H54 (cell line): Measurements from ENCODE around the gene PBRM1.

ENCODE experiments used
- DNase-seq: peaks from one replicate; pipeline ENCODE4 v3.0.0; 2011; ENCODE audit warnings: low spot score, mixed read lengths; ENCODE audit not compliant: insufficient read length
- FAIRE-seq: peaks from 3 replicates; lab custom pipeline; 2011; peaks lifted over from hg19 to GRCh38; lab: Jason Lieb, UNC
- POLR2A ChIP-seq: IDR thresholded peaks from 2 replicates; pipeline ENCODE4 v1.6.1; 2011; ENCODE audit warnings: low read depth, mild to moderate bottlenecking, low read length

PBRM1 gene

GRCh38 chr3:52558436-52558835 lies 127.3 kb downstream of the PBRM1 start:
- FAIRE-seq (no peak), DNase-seq (no peak)
- TF ChIP-seq POLR2A: no peak

- no peak for DNase-seq
These were observed 128.4 kb downstream of the PBRM1 start for GRCh38 chr3:52557011-52557960.

DNA sequence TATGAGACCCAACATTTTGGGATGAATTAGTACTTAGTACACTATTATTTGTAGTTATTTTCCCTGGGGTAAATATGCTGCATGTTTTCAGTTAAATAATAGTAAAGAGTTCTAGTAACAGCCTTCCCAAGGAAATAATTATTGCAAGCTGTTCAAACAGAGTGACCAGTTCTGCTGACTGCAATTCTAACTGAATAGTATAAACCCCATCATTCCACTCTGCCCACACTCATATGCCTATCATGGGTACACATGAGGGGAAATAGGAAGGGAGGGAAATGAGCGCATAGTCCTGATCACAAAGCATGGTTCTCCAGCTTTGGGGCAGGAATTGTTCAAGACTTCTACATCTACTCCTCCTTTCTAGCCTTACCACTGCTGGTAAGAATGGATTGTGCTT lies 130.7 kb downstream of the PBRM1 start:
- FAIRE-seq (no peak), DNase-seq (no peak)
- no peak for TF ChIP-seq POLR2A

More at GRCh38 chr3:52557011-52557960, 128.4 kb downstream of the PBRM1 start:
- TF ChIP-seq POLR2A: no peak
- FAIRE-seq: no peak

GRCh38 chr3:52554026-52554755 lies 131.5 kb downstream of the PBRM1 start:
- TF ChIP-seq POLR2A: no peak
- DNase-seq (no peak), FAIRE-seq (no peak)

DNA sequence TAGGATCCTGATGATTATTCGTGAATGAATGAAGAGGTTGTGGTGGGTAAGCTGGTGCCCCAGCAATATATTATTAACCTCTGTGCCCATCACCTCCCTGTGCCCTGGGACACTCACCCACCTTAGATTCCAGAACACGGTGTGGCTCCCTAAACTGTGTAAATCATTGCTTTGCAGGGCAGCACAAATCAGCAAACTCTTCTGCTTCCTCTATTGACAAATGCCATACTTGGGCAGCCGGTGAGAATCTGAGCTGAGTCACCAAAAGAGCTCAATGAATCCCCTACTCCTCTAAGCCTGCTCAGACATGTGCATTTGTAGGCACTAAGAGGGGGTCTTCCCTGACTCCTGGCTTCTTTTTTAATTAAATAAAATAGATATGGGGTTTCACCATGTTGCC lies 133.6 kb downstream of the PBRM1 start:
- TF ChIP-seq POLR2A: no peak
- FAIRE-seq (no peak), DNase-seq (no peak)

GRCh38 chr3:52551118-52551517 lies 134.6 kb downstream of the PBRM1 start:
- DNase-seq (no peak), FAIRE-seq (no peak)
- no peak for TF ChIP-seq POLR2A

DNA sequence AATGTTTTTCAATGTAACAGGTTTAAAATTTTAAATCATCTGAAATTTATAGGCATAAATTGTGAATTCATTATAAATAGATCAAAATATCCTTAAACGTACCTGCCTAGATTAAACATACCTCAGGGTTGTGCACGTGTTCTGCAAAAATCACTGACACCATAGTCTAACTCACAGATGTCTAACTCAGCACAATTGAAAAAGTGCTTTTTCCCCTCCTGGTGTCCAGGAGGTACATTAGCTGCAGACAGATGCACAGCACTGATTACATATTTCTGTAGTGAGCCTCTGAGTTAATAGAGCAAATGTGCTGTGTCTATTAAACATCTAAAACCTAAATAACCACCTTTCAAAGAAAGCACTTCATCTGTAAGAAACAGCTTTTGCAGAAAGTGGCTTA lies 138.6 kb downstream of the PBRM1 start:
- TF ChIP-seq POLR2A: no peak
- DNase-seq (no peak), FAIRE-seq (no peak)

DNA sequence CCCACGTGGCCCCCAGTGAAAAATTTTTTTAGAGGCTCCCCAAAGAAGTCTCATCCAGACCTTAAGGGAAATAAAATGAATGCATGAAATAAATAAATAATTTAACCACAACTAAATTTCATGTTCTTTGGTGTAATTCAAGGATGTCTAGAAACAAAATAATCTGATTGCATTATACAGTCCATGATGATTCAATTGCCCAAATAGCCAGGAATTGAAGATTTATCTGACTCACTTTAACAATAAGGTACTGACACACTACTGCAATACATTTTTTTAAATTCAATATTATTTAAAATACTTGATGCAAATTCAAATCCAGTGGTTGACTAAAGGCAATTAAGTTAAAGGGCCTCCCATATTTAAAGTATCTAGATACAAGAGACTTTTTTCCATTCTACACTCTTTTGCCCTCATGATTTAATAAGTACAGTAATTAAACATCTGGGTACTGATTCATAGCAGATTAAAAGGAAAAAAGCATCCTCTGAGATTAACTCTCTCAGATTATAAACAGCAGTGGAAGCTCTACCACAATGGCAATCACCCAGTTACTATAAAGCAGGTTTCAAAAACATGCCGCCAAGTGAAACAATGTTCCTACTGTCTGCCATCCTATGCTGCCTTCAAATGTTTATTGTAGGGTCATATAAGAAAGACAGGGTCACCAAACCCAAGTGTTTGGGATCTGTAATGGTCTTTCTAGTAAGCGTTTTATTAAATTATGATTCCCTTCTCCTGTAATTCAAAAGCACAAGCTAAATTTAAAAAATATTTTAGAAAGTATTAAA lies 139.4 kb downstream of the PBRM1 start:
- no peak for TF ChIP-seq POLR2A
- DNase-seq (no peak), FAIRE-seq (no peak)

GRCh38 chr3:52544937-52545336 lies 140.8 kb downstream of the PBRM1 start:
- DNase-seq: no peak
- FAIRE-seq: no peak
- TF ChIP-seq POLR2A: no peak

GRCh38 chr3:52541050-52541449 lies 144.7 kb downstream of the PBRM1 start:
- DNase-seq (no peak), FAIRE-seq (no peak)
- TF ChIP-seq POLR2A: no peak

DNA sequence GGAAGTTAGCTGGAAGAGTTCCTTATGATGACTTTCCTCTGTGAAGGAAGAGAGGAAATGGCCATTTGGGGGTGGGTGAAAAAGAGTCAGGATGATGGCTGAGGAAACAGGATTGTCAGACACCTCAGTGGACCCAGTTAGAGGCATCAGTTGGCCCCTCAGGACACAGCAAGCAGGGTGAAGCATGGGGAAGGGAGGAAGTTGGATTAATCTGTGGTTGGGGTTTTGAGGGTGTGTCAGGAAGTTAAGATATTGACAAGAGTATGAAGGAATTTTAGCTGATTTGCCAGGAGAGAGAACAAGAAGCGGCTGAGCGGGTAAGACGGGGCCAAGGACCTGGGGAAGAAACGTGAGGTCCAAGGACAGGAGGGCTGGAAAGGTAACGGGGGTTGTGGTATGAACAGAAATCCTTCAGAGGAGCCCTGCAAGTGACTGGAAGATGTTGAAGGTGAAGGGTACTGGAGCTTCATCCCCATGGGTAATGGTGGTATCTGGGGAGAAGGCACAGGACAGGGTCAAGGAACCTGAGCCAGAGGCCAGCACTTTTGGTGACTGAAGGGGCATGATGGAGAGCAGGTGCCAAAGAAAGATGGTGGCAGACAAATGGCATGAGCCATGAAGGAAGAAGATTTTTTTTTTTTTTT lies 146.6 kb downstream of the PBRM1 start:
- TF ChIP-seq POLR2A: no peak
- DNase-seq (no peak), FAIRE-seq (no peak)

DNA sequence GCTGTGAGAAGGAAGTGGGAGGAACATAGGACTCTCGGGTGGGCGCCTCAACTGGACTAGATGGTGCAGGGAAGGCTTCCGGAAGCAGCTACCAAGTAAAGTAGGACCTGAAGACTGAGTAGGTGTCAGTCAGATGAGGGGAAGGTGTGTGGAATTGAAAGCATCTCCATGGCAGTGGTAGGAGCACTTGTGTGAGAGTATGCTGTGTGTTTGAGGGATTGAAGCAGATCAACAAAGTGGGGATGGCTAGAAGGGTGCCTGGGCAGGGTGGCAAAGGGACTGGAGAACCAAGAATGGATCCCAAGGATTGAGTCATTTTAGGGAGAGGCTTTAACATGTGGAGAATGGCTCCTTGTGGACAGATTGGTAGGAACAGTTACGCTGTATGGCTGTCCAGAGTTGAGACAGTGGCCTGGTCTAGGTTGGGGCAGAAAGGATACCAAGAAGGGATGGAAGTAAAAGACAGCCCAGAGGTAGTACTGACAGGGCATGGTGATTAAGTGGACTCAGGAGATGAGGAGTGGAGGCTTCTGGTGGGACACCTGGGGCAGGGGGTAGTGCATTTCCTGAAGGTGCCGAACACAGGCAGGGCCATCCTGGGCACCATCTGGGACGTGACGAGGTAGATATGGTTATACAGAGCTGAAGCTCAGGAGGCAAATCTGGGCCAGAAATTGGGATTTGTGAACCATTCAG lies 147.8 kb downstream of the PBRM1 start:
- DNase-seq (no peak), FAIRE-seq (no peak)
- no peak for TF ChIP-seq POLR2A

DNA sequence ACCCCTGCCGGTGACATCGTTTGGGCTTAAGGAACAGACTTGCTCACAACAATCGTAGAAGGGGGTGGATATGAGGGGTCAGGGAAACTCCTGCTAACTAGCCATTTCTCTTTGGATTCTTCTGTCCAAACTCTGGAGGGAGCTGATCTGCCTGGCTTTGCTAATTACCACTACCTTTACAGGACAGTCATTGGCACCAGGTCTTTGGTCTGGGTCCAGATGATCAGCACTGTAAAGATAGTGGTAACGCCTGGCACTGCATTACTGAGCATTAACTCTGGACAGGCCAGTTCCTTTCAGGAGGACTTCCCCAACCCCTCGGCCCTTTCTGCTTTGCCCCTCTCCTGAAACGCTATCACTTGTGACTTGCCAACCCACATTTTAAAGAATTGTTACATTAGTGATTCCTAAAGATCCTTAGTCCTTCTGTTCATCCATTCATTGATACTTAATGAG lies 148.5 kb downstream of the PBRM1 start:
- TF ChIP-seq POLR2A: no peak
- FAIRE-seq: no peak
- DNase-seq: no peak
